Esophagus mucosa (tissue), 1 donor: ENCODE data around the gene SCO2. TPM values are rescaled to one million over a fixed set of nuclear protein-coding genes. Genes with fewer than 3 reads are reported as not detected.

Source experiments
- ATAC-seq: fragments of 200-7000 bp; cut with Tn5 transposase; one replicate; pipeline ENCODE4 v1.9.1; 2020
- total RNA-seq: library from RNA; stranded (reverse); gene quantifications from one replicate; pipeline ENCODE4 v1.2.4, GENCODE V29; 2023
- donor health status: DM: yes; HTN: yes; CAD: no.

Gene SCO2
- total RNA-seq, 1 donor from 2014 or later, result 1.2 TPM

- ATAC-seq, result peak; percentile 5
Observed at GRCh38 chr22:50490531-50491308, 34.7 kb downstream of the SCO2 start.

DNA sequence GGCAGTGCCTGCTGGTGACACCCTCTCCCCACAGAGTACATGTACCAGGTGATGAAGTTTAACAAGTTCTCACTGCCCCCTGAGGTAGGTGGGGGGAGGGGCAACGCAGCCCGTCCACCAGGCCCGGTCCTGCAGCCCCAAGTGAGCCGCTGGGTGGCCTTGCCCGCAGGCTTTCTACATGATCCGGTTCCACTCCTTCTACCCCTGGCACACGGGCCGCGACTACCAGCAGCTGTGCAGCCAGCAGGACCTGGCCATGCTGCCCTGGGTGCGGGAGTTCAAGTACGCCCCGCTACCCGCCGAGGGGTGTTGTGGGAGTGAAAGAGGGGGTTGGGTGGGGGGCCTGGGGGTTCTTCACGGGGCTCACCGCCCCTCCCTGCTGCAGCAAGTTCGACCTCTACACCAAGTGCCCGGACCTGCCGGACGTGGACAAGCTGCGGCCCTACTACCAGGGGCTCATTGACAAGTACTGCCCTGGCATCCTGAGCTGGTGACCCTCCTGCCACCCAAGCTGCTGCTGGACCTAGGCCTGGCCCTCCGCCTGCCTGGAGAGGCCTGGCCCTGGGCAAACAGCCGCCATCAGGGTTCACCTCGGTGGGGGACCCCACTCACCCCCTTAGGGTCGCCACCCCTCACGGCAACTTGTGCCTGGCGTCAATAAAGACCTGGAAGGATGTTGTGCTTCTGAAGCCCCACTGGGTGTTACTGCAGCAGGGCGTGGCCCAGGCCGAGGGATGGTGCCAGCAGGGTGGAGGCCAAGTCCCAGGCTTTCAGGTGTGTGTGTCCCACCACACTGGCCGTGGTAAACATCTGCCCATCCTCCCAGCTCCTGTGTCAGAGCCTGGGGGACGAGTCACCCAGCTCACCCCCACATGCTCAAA is 35.8 kb downstream of the SCO2 start:
- ATAC-seq, result peak; percentile 5

DNA sequence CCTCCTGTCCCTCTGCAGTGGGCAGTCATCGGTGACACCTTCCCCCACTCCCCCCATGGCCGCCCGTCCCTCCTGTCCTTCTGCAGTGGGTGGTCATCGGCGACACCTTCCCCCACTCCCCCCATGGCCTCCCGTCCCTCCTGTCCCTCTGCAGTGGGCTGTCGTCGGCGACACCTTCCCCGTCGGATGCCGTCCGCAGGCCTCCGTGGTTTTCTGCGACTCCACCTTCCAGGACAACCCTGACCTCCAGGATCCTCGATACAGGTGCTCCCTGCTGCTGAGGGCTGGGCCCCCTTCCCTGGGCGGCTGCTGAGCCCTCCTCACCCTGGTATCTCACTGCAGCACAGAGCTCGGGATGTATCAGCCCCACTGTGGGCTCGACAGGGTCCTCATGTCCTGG is 36.5 kb downstream of the SCO2 start:
- ATAC-seq, result no peak

- ATAC-seq, result no peak
Observed at GRCh38 chr22:50488006-50488677, 37.3 kb downstream of the SCO2 start.

DNA sequence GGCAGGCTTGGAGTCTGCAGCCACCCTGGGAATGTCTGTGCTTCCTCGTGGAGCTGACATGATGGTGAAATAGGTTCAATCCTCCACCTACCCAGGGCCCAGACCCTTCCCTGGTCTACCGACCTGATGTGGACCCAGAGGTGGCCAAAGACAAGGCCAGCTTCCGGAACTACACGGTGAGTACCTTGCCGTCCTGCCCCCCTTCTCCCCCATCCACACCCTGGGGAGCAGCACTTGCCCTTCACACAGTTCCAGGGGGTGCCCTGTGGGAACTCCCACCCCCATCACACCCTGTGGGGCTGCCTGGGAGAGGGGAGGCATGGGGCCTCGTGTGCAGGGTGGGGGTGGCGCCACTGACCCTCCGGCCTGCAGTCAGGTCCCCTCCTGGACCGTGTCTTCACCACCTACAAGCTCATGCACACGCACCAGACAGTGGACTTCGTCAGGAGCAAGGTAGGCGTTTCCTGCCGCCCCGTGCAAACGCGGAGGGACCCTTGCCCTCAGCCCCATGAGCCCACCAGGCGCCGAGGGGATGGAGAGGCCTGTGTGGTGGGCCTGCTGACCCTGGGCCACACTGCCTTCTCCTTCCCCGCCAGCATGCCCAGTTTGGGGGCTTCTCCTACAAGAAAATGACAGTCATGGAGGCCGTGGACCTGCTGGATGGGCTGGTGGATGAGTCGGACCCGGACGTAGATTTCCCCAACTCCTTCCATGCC is 38.0 kb downstream of the SCO2 start:
- ATAC-seq, result no peak

DNA sequence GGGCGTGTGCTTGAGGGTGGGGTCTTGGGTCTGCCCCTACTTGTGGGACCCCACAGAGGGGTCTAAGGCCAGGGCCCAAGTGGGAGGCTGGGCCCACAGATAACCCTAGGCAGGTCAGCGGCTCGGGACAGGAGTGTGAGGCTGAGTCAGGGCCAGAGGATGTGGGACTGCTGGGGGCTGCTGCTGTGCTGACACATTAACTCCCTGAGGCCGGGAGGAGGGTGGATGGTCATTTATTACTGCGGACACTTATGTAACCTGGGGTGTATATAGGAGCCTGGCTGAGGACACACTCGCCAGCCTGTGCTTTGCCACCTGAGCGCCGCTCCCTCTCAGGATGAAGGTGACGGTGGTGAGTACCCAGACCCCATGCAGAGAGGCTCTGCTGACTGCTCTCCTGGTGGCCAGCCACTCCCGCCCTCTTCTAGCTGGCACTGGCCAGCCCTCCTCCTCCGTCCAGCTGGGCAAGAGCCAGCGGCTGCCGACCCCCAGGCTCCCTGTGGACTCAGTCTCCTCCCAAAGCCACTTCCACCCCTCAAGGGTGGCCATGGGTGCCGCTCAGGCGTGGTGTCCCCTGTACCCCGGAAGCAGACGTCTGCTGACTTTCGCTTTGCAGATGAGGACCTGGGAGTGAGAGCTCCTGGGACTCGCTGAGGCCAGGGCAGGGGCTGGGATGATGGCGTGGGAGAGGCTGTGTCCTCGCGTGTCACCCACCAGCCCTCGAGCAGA is 38.7 kb downstream of the SCO2 start, which contains the start of gene MIOX:
Gene MIOX (plus strand): TSS at position 299 of the 729 bp plus-strand sequence. CDS start 39 bp downstream, at position 338.
- peak; percentile 5 for ATAC-seq

DNA sequence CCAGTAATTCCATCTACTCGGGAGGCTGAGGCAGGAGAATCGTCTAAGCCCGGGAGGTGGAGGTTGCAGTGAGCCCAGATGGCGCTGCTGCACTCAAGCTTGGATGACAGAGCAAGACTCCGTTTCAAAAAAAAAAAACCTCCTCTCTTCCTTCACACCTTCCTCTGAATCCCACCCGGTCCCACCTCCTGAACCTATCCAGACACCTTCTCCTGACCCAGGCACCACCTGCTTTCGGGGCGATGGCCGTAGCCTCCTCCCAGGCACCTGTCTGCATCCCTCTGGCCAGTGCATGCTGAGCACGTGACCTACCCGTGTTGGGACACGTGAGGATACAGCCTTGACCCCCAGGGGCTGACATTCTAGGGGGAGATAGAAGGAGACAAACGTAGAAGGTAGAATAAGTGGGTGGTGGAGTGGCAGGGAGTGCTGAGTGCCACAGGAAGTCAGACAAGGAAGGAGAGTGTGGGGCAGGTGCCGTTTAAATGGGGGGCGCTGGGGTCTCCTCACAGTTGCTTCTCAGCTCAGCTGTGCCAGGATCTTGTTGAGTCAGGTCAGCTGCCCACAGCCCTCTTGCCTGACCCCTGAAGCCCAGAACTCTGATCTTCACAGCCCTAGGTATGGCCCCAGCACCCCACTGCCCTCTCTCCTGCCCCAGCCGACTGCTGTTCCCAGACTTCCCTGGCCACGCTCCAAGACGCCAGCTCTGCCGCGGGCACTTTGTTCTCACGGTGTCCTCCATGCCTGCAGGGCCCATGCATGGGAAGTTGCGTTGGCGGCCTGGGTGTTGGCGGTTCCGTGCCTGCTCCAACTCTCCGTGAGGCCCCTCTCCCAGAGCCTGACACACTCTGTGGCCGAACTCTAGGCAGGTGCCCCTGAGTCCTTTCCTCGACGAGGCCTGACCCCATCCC is 39.9 kb downstream of the SCO2 start:
- peak; percentile 6 for ATAC-seq

- no peak for ATAC-seq
Observed at GRCh38 chr22:50483977-50484853, 41.2 kb downstream of the SCO2 start.

- ATAC-seq, result no peak
Observed at GRCh38 chr22:50483556-50483955, 41.8 kb downstream of the SCO2 start.

- no peak for ATAC-seq
Observed at GRCh38 chr22:50483106-50483505, 42.3 kb downstream of the SCO2 start.

GRCh38 chr22:50482107-50483074 is 43.0 kb downstream of the SCO2 start:
- ATAC-seq, result peak; percentile 1

DNA sequence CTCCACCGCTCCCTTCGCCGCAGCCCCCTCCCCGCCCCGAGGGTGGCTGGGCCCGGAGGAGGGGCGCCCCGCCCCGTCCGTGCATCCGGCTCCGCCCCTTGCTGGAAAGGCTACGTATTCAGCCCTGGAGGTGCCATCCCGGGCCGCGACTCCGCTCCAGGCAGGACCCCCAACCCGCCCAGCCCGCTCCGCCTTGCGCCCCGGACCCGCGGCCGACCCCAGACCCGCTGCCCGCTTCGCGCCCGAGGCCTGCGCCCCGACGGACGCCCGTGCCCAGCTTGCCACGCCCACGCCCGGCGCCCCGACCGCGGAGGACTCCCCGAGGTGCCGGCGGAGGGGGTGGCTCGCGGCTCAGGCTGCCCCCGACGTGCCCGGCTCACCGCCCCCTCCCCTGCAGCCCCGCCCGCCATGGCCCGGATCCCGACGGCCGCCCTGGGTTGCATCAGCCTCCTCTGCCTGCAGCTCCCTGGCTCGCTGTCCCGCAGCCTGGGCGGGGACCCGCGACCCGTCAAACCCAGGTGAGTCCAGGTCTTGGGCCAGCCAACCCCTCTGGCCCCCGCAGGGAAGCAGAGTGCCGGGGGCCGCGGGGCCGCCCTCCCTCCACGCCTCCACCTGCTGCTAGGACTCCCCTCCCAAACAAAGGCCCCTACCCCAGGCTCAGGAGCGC is 43.8 kb downstream of the SCO2 start, which contains the start of gene ADM2:
Gene ADM2 (plus strand): TSS at position 104 of the 667 bp plus-strand sequence. CDS start 305 bp downstream, at position 409.
- ATAC-seq, result peak; percentile 37

DNA sequence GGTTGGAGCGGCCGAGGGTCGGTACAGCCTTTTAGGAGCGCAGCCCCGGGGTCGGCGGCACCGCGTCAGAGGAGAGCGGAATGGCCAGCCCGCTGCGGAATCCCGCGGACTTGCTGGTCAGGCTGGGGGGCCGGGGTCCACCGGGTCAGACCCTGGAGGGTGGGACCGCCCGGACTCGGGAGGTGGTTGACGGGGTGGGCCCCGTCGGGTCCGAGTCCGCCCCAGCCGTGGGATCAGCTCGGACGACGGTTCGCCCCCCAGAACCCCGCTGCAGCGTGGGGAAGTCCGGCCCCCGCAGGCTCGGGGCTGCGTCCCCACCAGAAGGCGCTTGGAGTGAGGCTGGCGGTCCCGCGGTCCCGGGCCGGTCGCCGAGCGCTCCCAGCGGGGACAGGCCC is 44.4 kb downstream of the SCO2 start:
- no peak for ATAC-seq

DNA sequence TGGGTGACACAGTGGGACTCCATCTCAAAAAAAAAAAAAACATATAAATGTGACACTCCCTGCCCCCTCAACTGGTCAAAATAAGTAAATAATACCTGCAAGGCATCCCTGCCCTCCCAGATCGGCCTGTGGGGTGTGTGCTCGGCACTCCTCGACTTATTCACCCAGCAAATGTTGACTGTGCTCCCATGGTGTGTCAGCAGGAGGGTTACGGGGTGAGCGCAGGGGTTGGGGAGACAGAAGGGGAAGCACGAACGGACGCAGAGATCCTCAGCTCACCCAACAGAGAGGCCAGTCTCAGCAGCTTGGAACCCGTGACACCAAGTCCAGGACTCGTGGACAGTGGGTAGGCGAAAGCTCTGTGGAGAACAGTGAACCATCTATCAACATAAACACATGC is 45.7 kb downstream of the SCO2 start:
- no peak for ATAC-seq

DNA sequence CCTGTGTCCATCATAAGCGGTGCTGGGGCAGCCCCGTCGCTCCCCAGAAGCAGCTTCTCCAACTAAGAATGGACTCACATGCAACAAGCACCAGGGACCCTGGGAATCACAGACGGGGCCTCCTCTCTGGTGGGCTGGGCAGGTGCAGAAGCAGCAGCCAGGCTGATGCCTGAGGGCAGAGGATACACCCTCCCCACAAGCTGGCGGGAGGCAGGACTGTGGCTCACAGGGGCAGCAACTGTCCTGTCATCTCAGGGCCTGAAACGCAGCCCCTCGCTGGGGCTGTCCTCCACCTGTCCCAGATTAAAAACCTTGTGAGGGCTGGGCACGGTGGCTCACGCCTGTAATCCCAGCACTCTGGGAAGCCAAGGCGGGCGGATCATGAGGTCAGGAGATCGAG is 47.5 kb downstream of the SCO2 start:
- no peak for ATAC-seq

DNA sequence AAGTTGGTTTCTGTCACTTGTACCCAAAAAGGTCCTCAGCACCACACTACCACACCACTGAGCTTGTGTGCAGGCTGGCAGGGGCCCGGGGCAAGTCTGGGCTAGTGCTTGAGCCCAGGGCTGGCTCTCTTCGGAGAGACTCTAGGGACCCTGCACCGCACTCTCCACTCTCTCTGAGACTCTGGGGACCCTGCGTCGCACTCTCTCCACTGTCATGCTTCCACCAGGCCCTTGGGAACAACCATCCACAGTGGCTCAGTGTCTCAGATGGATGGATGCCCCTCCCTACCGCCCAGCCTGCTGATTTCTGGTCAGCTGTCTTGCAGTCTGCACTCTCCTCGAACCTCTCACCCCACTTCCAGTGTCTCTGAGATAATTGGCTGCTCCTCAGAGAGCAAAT is 48.5 kb downstream of the SCO2 start:
- ATAC-seq, result no peak

DNA sequence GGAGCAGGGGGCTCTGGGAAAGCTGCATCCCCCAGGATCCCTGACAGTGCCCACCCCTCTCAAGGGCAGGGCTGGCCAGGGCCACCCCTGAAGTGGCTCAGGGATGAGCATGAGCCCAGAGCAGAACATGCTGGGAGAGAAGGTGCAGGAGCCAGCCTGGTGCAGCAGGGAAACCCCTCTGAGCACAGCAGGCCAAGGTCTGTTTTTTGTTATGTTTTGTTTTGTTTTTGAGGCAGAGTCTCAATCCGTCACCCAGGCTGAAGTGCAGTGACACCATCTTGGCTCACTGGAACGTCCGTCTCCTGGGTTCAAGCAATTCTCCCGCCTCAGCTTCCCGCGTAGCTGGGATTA is 49.8 kb downstream of the SCO2 start:
- ATAC-seq, result no peak
